RWPE2 (cell line): ENCODE measurements around the gene C1orf174.
A peak's percentile ranks its signal among the peaks of the same experiment; 100 is the strongest.

Source experiments
- ATAC-seq: fragments of 200-7000 bp; cut with Tn5 transposase; 3 replicates; pipeline ENCODE4 v1.9.1; 2021; ENCODE audit warnings: low read depth
- DNase-seq: peaks from one replicate; pipeline ENCODE4 v3.0.0-alpha.2; 2020; ENCODE audit warnings: low spot score
- H3K27ac ChIP-seq: fragments of 450-650 bp; 2 replicates; pipeline ENCODE4 v1.5.1; 2017; ENCODE audit warnings: mild to moderate bottlenecking; ENCODE audit not compliant: poor library complexity, severe bottlenecking
- H3K27me3 ChIP-seq: fragments of 250-450 bp; sonication (Bioruptor Pico); 2 replicates; pipeline ENCODE4 v1.5.1; 2021; ENCODE audit warnings: mild to moderate bottlenecking, moderate library complexity; ENCODE audit not compliant: insufficient read depth, poor library complexity, severe bottlenecking
- H3K36me3 ChIP-seq: fragments of 250-450 bp; sonication (Bioruptor Pico); 2 replicates; pipeline ENCODE4 v1.5.1; 2020; ENCODE audit warnings: low read depth, mild to moderate bottlenecking, moderate library complexity
- H3K4me1 ChIP-seq: fragments of 250-450 bp; sonication (Bioruptor Pico); 2 replicates; pipeline ENCODE4 v1.5.1; 2021; ENCODE audit warnings: mild to moderate bottlenecking, moderate library complexity; ENCODE audit not compliant: insufficient read depth, poor library complexity, severe bottlenecking
- H3K4me3 ChIP-seq: fragments of 250-450 bp; sonication (Bioruptor Pico); 2 replicates; pipeline ENCODE4 v1.5.1; 2021; ENCODE audit warnings: mild to moderate bottlenecking, moderate library complexity; ENCODE audit not compliant: severe bottlenecking
- H3K9me3 ChIP-seq: fragments of 250-450 bp; sonication (Bioruptor Pico); 2 replicates; pipeline ENCODE4 v1.5.1; 2021; ENCODE audit warnings: mild to moderate bottlenecking, moderate library complexity; ENCODE audit not compliant: severe bottlenecking
- CTCF ChIP-seq: fragments of 450-650 bp; IDR thresholded peaks from one replicate; pipeline ENCODE4 v1.5.1; 2017; ENCODE audit warnings: mild to moderate bottlenecking, moderate library complexity; ENCODE audit not compliant: poor library complexity, severe bottlenecking

C1orf174 gene

GRCh38 chr1:3944578-3945125 is 44.6 kb upstream of the C1orf174 start:
- Histone ChIP-seq H3K4me1 (peaks cover 3% of the 10 kb centered on the region), H3K9me3 (no peaks in the 10 kb centered on the region), H3K4me3 (no peak overlapping the region), H3K36me3 (no peaks in the 10 kb centered on the region), H3K27me3 (no peaks in the 10 kb centered on the region), H3K27ac (no peak overlapping the region)
- no peak for DNase-seq
- TF ChIP-seq CTCF, result no peak
- no peak for ATAC-seq

- Histone ChIP-seq H3K4me3 (no peak overlapping the region), H3K4me1 (peaks cover 3% of the 10 kb centered on the region), H3K27ac (no peak overlapping the region), H3K9me3 (no peaks in the 10 kb centered on the region), H3K27me3 (no peaks in the 10 kb centered on the region), H3K36me3 (no peaks in the 10 kb centered on the region)
- no peak for ATAC-seq
- no peak for DNase-seq
- no peak for TF ChIP-seq CTCF
Observed at GRCh38 chr1:3943806-3944577, 43.9 kb upstream of the C1orf174 start.

- TF ChIP-seq CTCF, result no peak
- no peaks in the 10 kb centered on the region for H3K27me3 ChIP-seq
- no peaks in the 10 kb centered on the region for H3K36me3 ChIP-seq
- H3K4me1 ChIP-seq, result no peaks in the 10 kb centered on the region
- H3K9me3 ChIP-seq, result no peaks in the 10 kb centered on the region
- no peak overlapping the region for H3K4me3 ChIP-seq
- DNase-seq (no peak), ATAC-seq (peak; percentile 27)
- H3K27ac ChIP-seq, result no peak overlapping the region
Observed at GRCh38 chr1:3943123-3943431, 43.0 kb upstream of the C1orf174 start.

- no peaks in the 10 kb centered on the region for H3K9me3 ChIP-seq
- H3K27ac ChIP-seq, result no peak overlapping the region
- no peak for TF ChIP-seq CTCF
- DNase-seq, result no peak
- no peaks in the 10 kb centered on the region for H3K4me1 ChIP-seq
- peak; percentile 50 for ATAC-seq
- H3K36me3 ChIP-seq, result no peaks in the 10 kb centered on the region
- H3K4me3 ChIP-seq, result no peak overlapping the region
- H3K27me3 ChIP-seq, result no peaks in the 10 kb centered on the region
Observed at GRCh38 chr1:3942416-3943122, 42.5 kb upstream of the C1orf174 start.
